Measurements from ENCODE around the gene METTL16. TPM values are rescaled to one million over a fixed set of nuclear protein-coding genes. Genes with fewer than 3 reads are reported as not detected.

The METTL16 gene
- total RNA-seq, 1 donor, result 14.8 TPM

GRCh38 chr17:2387086-2388019, 124.3 kb downstream of the METTL16 start:
- no peak overlapping the region for H3K27ac ChIP-seq (ENCODE audit: low read depth, low read length)
- peaks cover 40% of the 10 kb centered on the region for H3K79me2 ChIP-seq (ENCODE audit: insufficient read depth, low read length)
- no peaks in the 10 kb centered on the region for H3K27me3 ChIP-seq (ENCODE audit: insufficient read depth, low read length)
- DNase-seq (ENCODE audit: insufficient read length, low spot score, missing footprints), result no peak
- no peak overlapping the region for H2AFZ ChIP-seq (ENCODE audit: low read length)
- H3K4me2 ChIP-seq (ENCODE audit: insufficient read depth, low read length), result no peak overlapping the region
- peaks cover 23% of the 10 kb centered on the region for H4K20me1 ChIP-seq (ENCODE audit: insufficient read depth, low read length)
- no peaks in the 10 kb centered on the region for H3K9me3 ChIP-seq (ENCODE audit: low read depth, low read length)
- no peak for TF ChIP-seq CTCF (IDR thresholded peaks at IDR 0.05; ENCODE audit: extremely low read depth, low read depth, low read length)
- H3K36me3 ChIP-seq (ENCODE audit: insufficient read depth, low read length), result peaks cover 31% of the 10 kb centered on the region
- H3K4me1 ChIP-seq (ENCODE audit: insufficient read depth, low read length), result peaks cover 17% of the 10 kb centered on the region
- no peak overlapping the region for H3K4me3 ChIP-seq (ENCODE audit: insufficient read depth, low read length)

- H3K27ac ChIP-seq (ENCODE audit: low read depth, low read length), result no peak overlapping the region
- DNase-seq (ENCODE audit: insufficient read length, low spot score, missing footprints), result no peak
- TF ChIP-seq CTCF (IDR thresholded peaks at IDR 0.05; ENCODE audit: extremely low read depth, low read depth, low read length), result no peak
- peaks cover 36% of the 10 kb centered on the region for H3K79me2 ChIP-seq (ENCODE audit: insufficient read depth, low read length)
- peaks cover 31% of the 10 kb centered on the region for H3K36me3 ChIP-seq (ENCODE audit: insufficient read depth, low read length)
- no peaks in the 10 kb centered on the region for H3K27me3 ChIP-seq (ENCODE audit: insufficient read depth, low read length)
- no peak overlapping the region for H3K4me3 ChIP-seq (ENCODE audit: insufficient read depth, low read length)
- H2AFZ ChIP-seq (ENCODE audit: low read length), result no peak overlapping the region
- peaks cover 10% of the 10 kb centered on the region for H3K4me1 ChIP-seq (ENCODE audit: insufficient read depth, low read length)
- peaks cover 18% of the 10 kb centered on the region for H4K20me1 ChIP-seq (ENCODE audit: insufficient read depth, low read length)
- H3K9me3 ChIP-seq (ENCODE audit: low read depth, low read length), result no peaks in the 10 kb centered on the region
- no peak overlapping the region for H3K4me2 ChIP-seq (ENCODE audit: insufficient read depth, low read length)
Measured at GRCh38 chr17:2386400-2387085, 125.1 kb downstream of the METTL16 start.

GRCh38 chr17:2385240-2386210, 126.2 kb downstream of the METTL16 start:
- no peak for DNase-seq (ENCODE audit: insufficient read length, low spot score, missing footprints)
- TF ChIP-seq CTCF (IDR thresholded peaks at IDR 0.05; ENCODE audit: extremely low read depth, low read depth, low read length), result no peak
- H3K79me2 ChIP-seq (ENCODE audit: insufficient read depth, low read length), result peaks cover 27% of the 10 kb centered on the region

More at GRCh38 chr17:2385240-2386210, 126.2 kb downstream of the METTL16 start:
- Histone ChIP-seq H3K4me2 (ENCODE audit: insufficient read depth, low read length) (no peak overlapping the region), H3K27ac (ENCODE audit: low read depth, low read length) (no peak overlapping the region), H3K36me3 (ENCODE audit: insufficient read depth, low read length) (peaks cover 40% of the 10 kb centered on the region), H3K4me1 (ENCODE audit: insufficient read depth, low read length) (peaks cover 3% of the 10 kb centered on the region), H3K27me3 (ENCODE audit: insufficient read depth, low read length) (no peaks in the 10 kb centered on the region), H4K20me1 (ENCODE audit: insufficient read depth, low read length) (peaks cover 14% of the 10 kb centered on the region), H3K4me3 (ENCODE audit: insufficient read depth, low read length) (no peak overlapping the region), H3K9me3 (ENCODE audit: low read depth, low read length) (no peaks in the 10 kb centered on the region), H2AFZ (ENCODE audit: low read length) (no peak overlapping the region)

Measured in osteoblast (primary cell).